Stimulated activated CD4-positive, alpha-beta T cell treated with anti-CD3 and anti-CD28 coated beads, Interleukin-1b, Interleukin-23, amount 100 ng/mL, for 4 hours (primary cell): Measurements from ENCODE around the gene SIMC1.

Experiments
- DNase-seq, 2 donors: peaks; one replicate each; pipeline ENCODE4 v3.0.0-alpha.2; 2020; ENCODE audit warnings: low read depth in 2 of 2

SIMC1 gene

GRCh38 chr5:176387384-176387925 is 149.2 kb downstream of the SIMC1 start:
- DNase-seq = no peak

- DNase-seq = peak in 1 of 2 donors; percentile 8
These were observed 149.8 kb downstream of the SIMC1 start for GRCh38 chr5:176388003-176388443.

- DNase-seq = peak; percentile 99
These were observed 150.4 kb downstream of the SIMC1 start, which contains the start of the genes HIGD2A and NOP16 for GRCh38 chr5:176388444-176389134. Gene HIGD2A, plus strand, starts transcription at chr5:176388751. Its CDS starts 69 bp downstream, at chr5:176388820. Gene NOP16, minus strand, starts transcription at chr5:176388598. Its CDS starts 59 bp downstream, at chr5:176388539.

- no peak for DNase-seq
These were observed 151.2 kb downstream of the SIMC1 start for GRCh38 chr5:176389135-176390123.

- DNase-seq = no peak
These were observed 153.3 kb downstream of the SIMC1 start for GRCh38 chr5:176391479-176391878.

- no peak for DNase-seq
These were observed 153.8 kb downstream of the SIMC1 start for GRCh38 chr5:176391999-176392398.

GRCh38 chr5:176392526-176392925 is 154.3 kb downstream of the SIMC1 start:
- no peak for DNase-seq

GRCh38 chr5:176394096-176394495 is 155.9 kb downstream of the SIMC1 start:
- DNase-seq = no peak

- no peak for DNase-seq
These were observed 156.9 kb downstream of the SIMC1 start for GRCh38 chr5:176394881-176395675.
